Transverse colon (tissue), 4 donors: ENCODE measurements around the gene ESRRG. TPM values are rescaled to one million over a fixed set of nuclear protein-coding genes. Genes with fewer than 3 reads are reported as not detected.

ENCODE experiments used
- DNase-seq: peaks from one replicate; pipeline ENCODE4 v3.0.0-alpha.2; 2019
- H3K27ac ChIP-seq, 4 donors: fragments of 200-600 bp; sonication (generic); 2 replicates each; pipeline ENCODE4 v1.5.1; 2016 to 2018; ENCODE audit warnings: inconsistent platforms in 4 of 4
- H3K27me3 ChIP-seq: fragments of 200-600 bp; sonication (generic); 2 replicates; pipeline ENCODE4 v1.5.1; 2017; ENCODE audit warnings: inconsistent platforms
- H3K36me3 ChIP-seq, 4 donors: fragments of 200-600 bp; sonication (generic); 2 replicates each; pipeline ENCODE4 v1.5.1; 2017 to 2019; ENCODE audit warnings: inconsistent platforms in 4 of 4
- H3K4me1 ChIP-seq, 4 donors: fragments of 200-600 bp; sonication (generic); 2 replicates each; pipeline ENCODE4 v1.5.1; 2017 to 2020; ENCODE audit warnings: inconsistent platforms in 4 of 4
- H3K4me3 ChIP-seq, 4 donors: fragments of 200-600 bp; sonication (generic); 1 replicate in 1 of 4; 2 replicates in 3 of 4; pipeline versions ENCODE4 v1.5.1 to v1.6.1; 2017 to 2019; ENCODE audit warnings: inconsistent platforms in 4 of 4
- H3K9me3 ChIP-seq, 2 donors: fragments of 200-600 bp; sonication (generic); 2 replicates each; pipeline ENCODE4 v1.5.1; 2017 to 2019; ENCODE audit warnings: inconsistent platforms in 2 of 2
- EP300 ChIP-seq: sonication (generic); formaldehyde crosslinking; IDR thresholded peaks from one replicate; pipeline ENCODE4 v1.6.1; 2017; ENCODE audit warnings: antibody characterized with exemption, low read depth
- POLR2A ChIP-seq: fragments of 450-650 bp; IDR thresholded peaks from one replicate; pipeline ENCODE4 v1.6.1; 2016; ENCODE audit warnings: antibody characterized with exemption, mild to moderate bottlenecking, moderate library complexity
- POLR2AphosphoS5 ChIP-seq, 3 donors: sonication (generic); formaldehyde crosslinking; IDR thresholded peaks; one replicate each; pipeline ENCODE4 v1.6.1; 2016; ENCODE audit warnings: antibody characterized with exemption in 3 of 3
- WGBS, 2 donors: methylation state at CpG; one replicate each; pipeline ENCODE4 v1.1.5; 2018; ENCODE audit warnings: low coverage in 1 of 2; 5-methylcytosine and 5-hydroxymethylcytosine counted together
- in situ Hi-C, 4 donors: fragments of 200-750 bp; cut with MboI; loops; one replicate each; pipeline versions ENCODE4 v1.15.0 to v1.15.1; 2017; ENCODE audit warnings: low sequenced_read_pairs in 3 of 4, low pct_ligation_motif_present in 1 of 4, low pct_unique_long_range_greater_than_20kb in 1 of 4
- intact Hi-C: fragments of 100-400 bp; cut with DNase I; formaldehyde crosslinking; loops from one replicate; pipeline ENCODE4 v1.15.1; 2023; ENCODE audit warnings: low total_unique reads
- total RNA-seq, 4 donors: library from RNA; depleted of rRNA; stranded (reverse); fragments of >200 nt; gene quantifications; one replicate each; pipeline ENCODE4 v1.1.0, GENCODE V29; 2016
- TF ChIP-seq, protein P1 (sequence below), 5 experiments: fragments of 200-600 bp in 3 of 5; fragments of 450-650 bp in 2 of 5; sonication (generic) in 3 of 5; IDR thresholded peaks; 1 replicate in 2 of 5; 2 replicates in 3 of 5; pipeline ENCODE4 v1.5.1; 2016 to 2017; ENCODE audit warnings: antibody characterized with exemption in 5 of 5, inconsistent platforms in 3 of 5, mild to moderate bottlenecking in 2 of 5, moderate library complexity in 1 of 5

ESRRG gene
- total RNA-seq, 4 donors from 2014 or later, result 0.20 to 1.5 (median 0.50) TPM

DNA sequence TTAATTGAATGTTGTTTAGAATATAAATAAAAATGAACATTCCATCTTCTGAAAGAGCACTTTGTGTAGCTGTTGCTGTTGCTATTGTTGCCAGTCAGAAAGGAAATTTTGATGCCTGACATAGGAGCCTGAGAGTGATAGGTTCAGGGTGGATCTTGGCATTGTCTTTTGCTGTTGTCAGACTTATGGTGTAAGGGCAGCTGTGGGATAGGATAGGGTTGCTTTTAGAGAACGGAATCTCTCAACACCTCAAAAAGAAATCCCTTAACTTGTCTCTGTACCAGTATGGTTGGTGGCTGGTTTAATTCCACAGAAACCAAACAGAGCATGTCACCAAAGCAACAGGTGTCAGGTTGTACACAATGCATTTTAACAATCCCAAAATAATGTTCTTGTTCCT, 62.7 kb downstream of the ESRRG start:
- no peak for TF ChIP-seq POLR2AphosphoS5 (IDR thresholded peaks at IDR 0.05)
- TF ChIP-seq, protein P1, sequence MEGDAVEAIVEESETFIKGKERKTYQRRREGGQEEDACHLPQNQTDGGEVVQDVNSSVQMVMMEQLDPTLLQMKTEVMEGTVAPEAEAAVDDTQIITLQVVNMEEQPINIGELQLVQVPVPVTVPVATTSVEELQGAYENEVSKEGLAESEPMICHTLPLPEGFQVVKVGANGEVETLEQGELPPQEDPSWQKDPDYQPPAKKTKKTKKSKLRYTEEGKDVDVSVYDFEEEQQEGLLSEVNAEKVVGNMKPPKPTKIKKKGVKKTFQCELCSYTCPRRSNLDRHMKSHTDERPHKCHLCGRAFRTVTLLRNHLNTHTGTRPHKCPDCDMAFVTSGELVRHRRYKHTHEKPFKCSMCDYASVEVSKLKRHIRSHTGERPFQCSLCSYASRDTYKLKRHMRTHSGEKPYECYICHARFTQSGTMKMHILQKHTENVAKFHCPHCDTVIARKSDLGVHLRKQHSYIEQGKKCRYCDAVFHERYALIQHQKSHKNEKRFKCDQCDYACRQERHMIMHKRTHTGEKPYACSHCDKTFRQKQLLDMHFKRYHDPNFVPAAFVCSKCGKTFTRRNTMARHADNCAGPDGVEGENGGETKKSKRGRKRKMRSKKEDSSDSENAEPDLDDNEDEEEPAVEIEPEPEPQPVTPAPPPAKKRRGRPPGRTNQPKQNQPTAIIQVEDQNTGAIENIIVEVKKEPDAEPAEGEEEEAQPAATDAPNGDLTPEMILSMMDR (IDR thresholded peaks at IDR 0.05), result no peak
- TF ChIP-seq POLR2A, result no peak
- no peak for TF ChIP-seq EP300
- no peaks in the 10 kb centered on the region for H3K4me1 ChIP-seq
- no peaks in the 10 kb centered on the region for H3K27me3 ChIP-seq
- intact Hi-C loops, result no loop called here
- no peak for DNase-seq
- no peak overlapping the region for H3K27ac ChIP-seq
- no peak overlapping the region for H3K4me3 ChIP-seq
- H3K36me3 ChIP-seq, result no peaks in the 10 kb centered on the region
- in situ Hi-C loops, result no loop called here
- WGBS, 2 donors, result 80% methylated on average over 1 of the region's 1 CpG; no CpG with 5 or more reads in 1 of the 2 donors
- no peaks in the 10 kb centered on the region for H3K9me3 ChIP-seq

DNA sequence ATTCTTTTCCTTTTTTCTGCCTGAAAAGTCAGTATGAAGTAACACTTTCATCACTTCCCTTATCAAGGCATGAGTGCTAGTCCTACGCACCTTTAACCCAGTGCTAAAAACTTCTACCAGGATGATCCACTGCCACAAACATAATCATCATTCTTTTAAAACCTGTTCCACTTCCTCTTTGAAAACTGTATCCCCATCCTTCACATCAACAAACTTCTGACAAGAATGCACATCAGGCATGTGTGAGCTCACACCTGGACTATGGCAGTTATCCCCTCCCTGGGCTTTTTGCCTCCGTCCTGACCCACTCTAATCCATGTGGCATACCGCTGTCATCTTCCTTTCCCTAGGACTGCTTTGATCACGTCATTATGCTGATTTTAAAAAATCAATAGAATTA, 70.2 kb downstream of the ESRRG start:
- H3K9me3 ChIP-seq, result no peaks in the 10 kb centered on the region
- no peak for DNase-seq
- no peaks in the 10 kb centered on the region for H3K27me3 ChIP-seq
- TF ChIP-seq, protein P1 (IDR thresholded peaks at IDR 0.05), result no peak
- TF ChIP-seq POLR2A (no peak), EP300 (no peak), POLR2AphosphoS5 (IDR thresholded peaks at IDR 0.05) (no peak)
- H3K27ac ChIP-seq, result no peak overlapping the region
- H3K36me3 ChIP-seq, result no peaks in the 10 kb centered on the region
- no peak overlapping the region for H3K4me3 ChIP-seq
- in situ Hi-C loops, result no loop called here
- H3K4me1 ChIP-seq, result no peaks in the 10 kb centered on the region
- WGBS, 2 donors, result 80 to 81% methylated on average over 2 to 4 of the region's 4 CpGs
- intact Hi-C loops, result no loop called here

DNA sequence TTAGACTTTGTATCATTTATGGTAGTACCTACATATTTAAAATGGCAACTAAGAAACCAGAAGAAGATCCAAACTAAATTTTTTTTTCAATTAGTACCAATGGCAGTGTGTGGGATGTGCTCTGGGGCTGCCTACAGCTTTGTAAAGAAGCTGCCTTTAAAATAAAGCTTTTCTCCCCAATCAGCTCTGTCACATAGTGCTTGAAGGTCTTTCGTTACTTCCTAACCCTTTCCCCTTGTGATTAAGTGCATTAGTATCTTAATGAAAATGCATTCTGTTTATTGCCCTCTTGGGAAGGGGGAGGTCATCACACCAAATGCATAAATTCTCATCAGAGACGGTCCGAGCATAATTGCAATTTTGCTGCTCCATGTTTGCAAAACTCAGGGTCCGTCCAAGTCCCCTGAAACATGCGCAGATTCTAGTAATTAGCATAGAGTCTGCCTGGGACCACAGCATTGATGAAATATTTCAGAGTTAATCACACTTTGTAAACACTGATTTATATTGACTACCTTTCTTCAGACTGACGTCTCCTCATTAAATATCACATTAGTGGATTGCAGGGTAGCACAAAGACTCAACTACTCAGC, 71.3 kb downstream of the ESRRG start:
- 75 to 83% methylated on average over 3 to 6 of the region's 6 CpGs for WGBS, 2 donors
- H3K9me3 ChIP-seq, result no peaks in the 10 kb centered on the region
- TF ChIP-seq POLR2A (no peak), POLR2AphosphoS5 (IDR thresholded peaks at IDR 0.05) (no peak), EP300 (no peak)
- TF ChIP-seq, protein P1 (IDR thresholded peaks at IDR 0.05), result no peak
- H3K27me3 ChIP-seq, result no peaks in the 10 kb centered on the region
- H3K4me1 ChIP-seq, result no peaks in the 10 kb centered on the region
- intact Hi-C loops (no loop called here), in situ Hi-C loops (no loop called here)
- H3K27ac ChIP-seq, result no peak overlapping the region
- H3K36me3 ChIP-seq, result no peaks in the 10 kb centered on the region
- no peak overlapping the region for H3K4me3 ChIP-seq
- DNase-seq, result no peak

DNA sequence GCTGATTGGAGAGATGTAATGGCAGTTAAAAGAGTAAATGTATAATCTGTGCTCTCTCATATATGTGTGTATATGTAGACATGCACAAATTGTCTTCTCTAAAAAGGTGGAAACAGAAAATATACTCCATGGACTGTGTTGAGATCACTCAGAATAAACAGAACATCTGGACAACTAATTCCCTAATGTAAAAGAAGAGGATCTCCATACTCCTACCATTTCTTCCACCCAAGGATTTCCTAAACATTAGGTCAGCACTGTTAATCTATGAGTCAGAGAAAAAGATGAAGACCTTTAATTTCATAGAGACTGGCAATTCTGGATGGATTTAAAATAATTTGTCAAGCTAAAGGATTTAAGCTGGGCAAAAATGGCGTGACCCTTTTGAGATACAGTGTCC, 80.1 kb downstream of the ESRRG start:
- WGBS, 2 donors, result 76% methylated on average over 1 of the region's 1 CpG; no CpG with 5 or more reads in 1 of the 2 donors
- Histone ChIP-seq H3K4me3 (no peak overlapping the region), H3K27ac (no peak overlapping the region), H3K4me1 (no peaks in the 10 kb centered on the region), H3K36me3 (no peaks in the 10 kb centered on the region), H3K27me3 (no peaks in the 10 kb centered on the region), H3K9me3 (no peaks in the 10 kb centered on the region)
- in situ Hi-C loops (no loop called here), intact Hi-C loops (no loop called here)
- no peak for DNase-seq
- TF ChIP-seq EP300, result no peak
- TF ChIP-seq, protein P1 (IDR thresholded peaks at IDR 0.05), result no peak
- TF ChIP-seq POLR2A, result no peak
- no peak for TF ChIP-seq POLR2AphosphoS5 (IDR thresholded peaks at IDR 0.05)
